Progenitor cell of endocrine pancreas (in vitro differentiated cells): ENCODE data around the gene SCN8A. TPM values are rescaled to one million over a fixed set of nuclear protein-coding genes. Genes with fewer than 3 reads are reported as not detected.

Experiments
- DNase-seq: peaks from one replicate; pipeline ENCODE4 v3.0.0; 2021; ENCODE audit warnings: low spot score; ENCODE audit not compliant: unreplicated experiment
- H3K27ac Mint-ChIP-seq: 2 replicates; pipeline ENCODE4 v1.8.0; 2021; ENCODE audit warnings: mild to moderate bottlenecking, moderate library complexity, mixed read lengths
- H3K27me3 Mint-ChIP-seq: 2 replicates; pipeline ENCODE4 v1.8.0; 2021; ENCODE audit warnings: mixed read lengths
- H3K36me3 Mint-ChIP-seq: 2 replicates; pipeline ENCODE4 v1.8.0; 2022; ENCODE audit warnings: mixed read lengths; ENCODE audit not compliant: insufficient read depth
- H3K4me1 Mint-ChIP-seq: 2 replicates; pipeline ENCODE4 v1.8.0; 2021; ENCODE audit warnings: low read depth, mixed read lengths
- H3K4me3 Mint-ChIP-seq: 2 replicates; pipeline ENCODE4 v1.8.0; 2021; ENCODE audit warnings: low read depth, mild to moderate bottlenecking, moderate library complexity, mixed read lengths
- H3K9me3 Mint-ChIP-seq: 2 replicates; pipeline ENCODE4 v1.8.0; 2021; ENCODE audit warnings: low read depth, mixed read lengths
- CTCF ChIP-seq: fragments of 200-600 bp; sonication (generic); IDR thresholded peaks from one replicate; pipeline ENCODE4 v1.5.0; 2021; ENCODE audit warnings: antibody characterized with exemption, mild to moderate bottlenecking; ENCODE audit not compliant: unreplicated experiment
- total RNA-seq: library from RNA; stranded (reverse); gene quantifications from 2 replicates; pipeline ENCODE4 v1.2.1, GENCODE V29; 2021

SCN8A gene
- total RNA-seq, 1 donor from 2014 or later: 9.8 TPM

- peaks cover 65% of the 10 kb centered on the region for H3K4me1 Mint-ChIP-seq
- H3K27ac Mint-ChIP-seq: no peak overlapping the region
- no peak for TF ChIP-seq CTCF
- no peaks in the 10 kb centered on the region for H3K27me3 Mint-ChIP-seq
- H3K36me3 Mint-ChIP-seq: peaks cover 8% of the 10 kb centered on the region
- no peak overlapping the region for H3K4me3 Mint-ChIP-seq
- no peaks in the 10 kb centered on the region for H3K9me3 Mint-ChIP-seq
- DNase-seq: no peak
Measured at GRCh38 chr12:51841727-51842126, 250.7 kb downstream of the SCN8A start.

GRCh38 chr12:51844854-51845253 is 253.8 kb downstream of the SCN8A start:
- TF ChIP-seq CTCF: no peak
- Mint-ChIP-seq H3K36me3 (peaks cover 3% of the 10 kb centered on the region), H3K4me1 (peaks cover 48% of the 10 kb centered on the region), H3K4me3 (peak overlapping the region; percentile 87), H3K27ac (peak overlapping the region; percentile 98), H3K27me3 (no peaks in the 10 kb centered on the region), H3K9me3 (no peaks in the 10 kb centered on the region)
- DNase-seq: no peak

GRCh38 chr12:51845482-51845881 is 254.4 kb downstream of the SCN8A start:
- H3K27me3 Mint-ChIP-seq: no peaks in the 10 kb centered on the region
- peak overlapping the region; percentile 87 for H3K4me3 Mint-ChIP-seq
- H3K36me3 Mint-ChIP-seq: peaks cover 3% of the 10 kb centered on the region
- TF ChIP-seq CTCF: no peak
- H3K27ac Mint-ChIP-seq: peak overlapping the region; percentile 98
- peaks cover 48% of the 10 kb centered on the region for H3K4me1 Mint-ChIP-seq
- H3K9me3 Mint-ChIP-seq: no peaks in the 10 kb centered on the region
- no peak for DNase-seq

GRCh38 chr12:51846271-51846691 is 255.2 kb downstream of the SCN8A start:
- Mint-ChIP-seq H3K27ac (peak overlapping the region; percentile 98), H3K27me3 (no peaks in the 10 kb centered on the region), H3K9me3 (no peaks in the 10 kb centered on the region), H3K4me1 (peaks cover 48% of the 10 kb centered on the region), H3K36me3 (peaks cover 3% of the 10 kb centered on the region), H3K4me3 (peak overlapping the region; percentile 87)
- no peak for DNase-seq
- no peak for TF ChIP-seq CTCF

- peak; percentile 7 for TF ChIP-seq CTCF
- DNase-seq: peak; percentile 55
- peaks cover 42% of the 10 kb centered on the region for H3K4me1 Mint-ChIP-seq
- peak overlapping the region; percentile 73 for H3K27ac Mint-ChIP-seq
- no peaks in the 10 kb centered on the region for H3K27me3 Mint-ChIP-seq
- H3K9me3 Mint-ChIP-seq: no peaks in the 10 kb centered on the region
- H3K36me3 Mint-ChIP-seq: peaks cover 1% of the 10 kb centered on the region
- peak overlapping the region; percentile 87 for H3K4me3 Mint-ChIP-seq
Measured at GRCh38 chr12:51846911-51847642, 256.0 kb downstream of the SCN8A start.
